ENCODE data around the gene MUSK.

MUSK gene

GRCh38 chr9:110844121-110844520 is 175.5 kb downstream of the MUSK start:
- no peak for TF ChIP-seq CTCF (IDR thresholded peaks at IDR 0.05; ENCODE audit: extremely low read depth, insufficient read depth, missing control alignments)
- in situ Hi-C loops (cut with MboI; ENCODE audit: low pct_unique_long_range_greater_than_20kb, low sequenced_read_pairs, unreplicated experiment) = no loop called here
- no peak for DNase-seq (ENCODE audit: low spot score)

GRCh38 chr9:110846215-110846614 is 177.6 kb downstream of the MUSK start:
- no peak for DNase-seq (ENCODE audit: low spot score)
- in situ Hi-C loops (cut with MboI; ENCODE audit: low pct_unique_long_range_greater_than_20kb, low sequenced_read_pairs, unreplicated experiment) = no loop called here
- no peak for TF ChIP-seq CTCF (IDR thresholded peaks at IDR 0.05; ENCODE audit: extremely low read depth, insufficient read depth, missing control alignments)

GRCh38 chr9:110847671-110848070 is 179.1 kb downstream of the MUSK start:
- DNase-seq (ENCODE audit: low spot score) = no peak
- TF ChIP-seq CTCF (IDR thresholded peaks at IDR 0.05; ENCODE audit: extremely low read depth, insufficient read depth, missing control alignments) = no peak
- in situ Hi-C loops (cut with MboI; ENCODE audit: low pct_unique_long_range_greater_than_20kb, low sequenced_read_pairs, unreplicated experiment) = no loop called here

- in situ Hi-C loops (cut with MboI; ENCODE audit: low pct_unique_long_range_greater_than_20kb, low sequenced_read_pairs, unreplicated experiment) = no loop called here
- no peak for TF ChIP-seq CTCF (IDR thresholded peaks at IDR 0.05; ENCODE audit: extremely low read depth, insufficient read depth, missing control alignments)
- DNase-seq (ENCODE audit: low spot score) = no peak
Observed at GRCh38 chr9:110850401-110851135, 182.0 kb downstream of the MUSK start.
